HG03378 (cell line): Measurements from ENCODE around the gene KPTN.

ENCODE experiments used
- ATAC-seq: cut with Tn5 transposase; IDR thresholded peaks from one replicate; pipeline ENCODE4 v1.9.1; 2021; ENCODE audit warnings: mild to moderate bottlenecking, moderate library complexity; ENCODE audit not compliant: unreplicated experiment

The KPTN gene

DNA sequence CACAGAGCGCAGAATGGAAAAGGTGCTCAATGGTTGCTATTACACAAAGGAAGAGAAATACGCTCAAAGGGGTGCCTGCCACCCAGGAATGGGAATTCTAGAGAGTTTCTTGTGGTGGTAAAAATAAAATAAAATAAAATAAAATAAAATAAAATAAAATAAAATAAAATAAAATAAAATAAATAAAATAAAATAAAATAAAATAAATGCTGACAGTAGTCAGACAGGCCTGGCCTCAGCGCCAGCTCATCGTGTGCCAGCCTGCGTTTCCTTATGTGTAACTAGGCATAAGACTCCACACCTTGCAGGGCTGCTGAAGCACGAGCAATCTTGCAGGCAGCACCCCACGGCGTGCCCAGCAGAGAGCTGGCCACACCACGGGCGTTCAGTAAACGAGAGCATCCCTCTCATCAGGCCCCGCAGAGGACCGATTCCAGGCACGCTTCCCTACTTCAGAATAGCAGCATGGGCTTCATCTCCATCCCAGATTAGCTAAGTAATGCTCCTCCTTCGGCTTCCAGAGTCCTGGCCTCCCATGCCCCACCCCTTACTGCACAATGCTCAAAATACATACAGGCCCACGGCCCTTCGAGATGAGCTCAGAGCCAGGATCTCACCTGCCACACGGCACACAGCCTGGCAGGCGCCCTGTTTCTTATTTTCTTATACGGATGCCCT is 25.3 kb upstream of the KPTN start:
- no peak for ATAC-seq

DNA sequence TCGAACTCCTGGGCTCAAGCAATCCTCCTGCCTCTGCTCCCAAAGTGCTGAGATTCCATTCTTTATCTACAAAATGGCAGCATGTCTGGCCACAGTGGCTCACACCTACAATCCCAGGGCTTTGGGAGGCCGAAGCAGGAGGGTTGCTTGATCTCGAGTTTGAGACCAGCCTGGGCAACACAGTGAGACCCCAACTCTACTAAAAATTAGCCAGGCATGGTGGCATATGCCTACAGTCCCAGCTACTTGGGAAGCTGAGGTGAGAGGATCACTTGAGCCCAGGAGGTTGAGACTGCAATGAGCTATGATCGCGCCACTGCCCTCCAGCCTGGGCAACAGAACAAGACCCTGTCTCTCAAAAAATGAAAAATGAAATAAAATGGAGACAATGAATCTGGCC is 24.7 kb upstream of the KPTN start:
- no peak for ATAC-seq

DNA sequence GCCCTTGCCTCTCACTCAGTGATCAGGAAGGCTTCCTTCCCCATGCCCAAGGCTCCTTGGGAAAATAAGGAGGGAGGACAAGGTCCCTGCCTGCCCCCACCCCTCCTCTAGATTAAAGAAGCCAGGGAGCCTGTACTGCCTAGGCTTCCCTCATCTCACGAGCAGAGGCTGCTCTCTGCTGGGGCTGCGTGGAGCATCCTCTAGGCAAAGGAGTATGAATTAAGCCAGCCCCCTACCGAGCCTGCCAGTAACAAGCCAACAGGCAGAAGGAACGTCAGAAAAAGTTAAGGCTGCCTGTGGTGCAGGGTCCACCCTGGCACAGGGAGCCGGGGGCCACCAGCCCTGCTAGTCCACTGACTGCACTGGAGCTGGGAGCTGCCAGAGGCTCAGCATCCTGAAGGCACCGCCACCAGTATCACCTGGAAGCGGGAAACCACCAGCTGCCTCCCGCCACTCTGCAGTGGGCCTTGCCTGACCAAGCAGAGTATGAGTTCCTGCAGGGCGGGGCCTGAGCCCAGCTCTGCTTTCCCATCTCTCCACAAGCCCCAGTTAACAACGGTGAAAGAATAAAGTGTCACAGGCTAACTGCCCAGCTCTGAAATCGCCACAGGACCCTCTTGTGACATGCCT is 24.0 kb upstream of the KPTN start:
- no peak for ATAC-seq

DNA sequence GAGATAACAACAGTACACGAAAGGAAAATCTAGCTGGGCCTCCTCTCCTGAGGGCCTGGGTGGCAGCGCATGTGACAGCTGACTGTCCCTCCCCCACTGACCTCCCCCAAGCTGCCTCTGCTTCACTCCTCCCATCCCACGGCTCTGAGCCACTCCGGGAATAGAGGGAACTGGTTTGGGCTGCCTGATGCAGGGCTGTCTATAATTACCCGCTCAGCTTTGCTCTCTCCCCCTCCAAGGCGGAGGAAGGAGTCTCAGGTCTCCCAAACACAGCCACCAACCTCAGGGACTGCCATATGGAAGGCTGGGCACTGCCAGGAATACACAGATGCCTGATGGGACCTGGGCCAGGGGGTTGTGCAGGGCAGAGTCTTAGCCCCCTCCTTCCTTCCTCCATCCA is 23.0 kb upstream of the KPTN start:
- ATAC-seq = no peak

DNA sequence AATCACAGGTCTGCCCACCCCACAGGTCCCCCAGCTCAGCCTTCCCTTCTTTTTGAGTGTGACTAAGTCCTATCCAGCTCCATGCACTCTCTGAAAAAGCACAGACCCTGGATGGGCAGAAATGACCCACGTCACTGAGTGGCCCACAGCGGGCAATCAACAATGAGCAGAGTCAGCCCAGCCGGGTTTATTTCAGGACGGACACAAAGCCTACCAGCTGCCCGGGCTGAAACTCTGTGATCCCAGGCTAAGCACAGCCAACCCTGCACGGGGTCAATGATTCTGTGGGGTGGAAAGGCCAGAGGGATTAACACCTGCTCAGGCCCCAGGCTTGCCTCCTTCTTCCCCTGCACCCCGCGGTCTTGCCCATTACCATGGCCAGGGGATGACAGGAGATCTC is 22.4 kb upstream of the KPTN start:
- no peak for ATAC-seq

- ATAC-seq = no peak
Observed at GRCh38 chr19:47505506-47505905, 21.5 kb upstream of the KPTN start.

- ATAC-seq = no peak
Observed at GRCh38 chr19:47503826-47504150, 19.8 kb upstream of the KPTN start.

DNA sequence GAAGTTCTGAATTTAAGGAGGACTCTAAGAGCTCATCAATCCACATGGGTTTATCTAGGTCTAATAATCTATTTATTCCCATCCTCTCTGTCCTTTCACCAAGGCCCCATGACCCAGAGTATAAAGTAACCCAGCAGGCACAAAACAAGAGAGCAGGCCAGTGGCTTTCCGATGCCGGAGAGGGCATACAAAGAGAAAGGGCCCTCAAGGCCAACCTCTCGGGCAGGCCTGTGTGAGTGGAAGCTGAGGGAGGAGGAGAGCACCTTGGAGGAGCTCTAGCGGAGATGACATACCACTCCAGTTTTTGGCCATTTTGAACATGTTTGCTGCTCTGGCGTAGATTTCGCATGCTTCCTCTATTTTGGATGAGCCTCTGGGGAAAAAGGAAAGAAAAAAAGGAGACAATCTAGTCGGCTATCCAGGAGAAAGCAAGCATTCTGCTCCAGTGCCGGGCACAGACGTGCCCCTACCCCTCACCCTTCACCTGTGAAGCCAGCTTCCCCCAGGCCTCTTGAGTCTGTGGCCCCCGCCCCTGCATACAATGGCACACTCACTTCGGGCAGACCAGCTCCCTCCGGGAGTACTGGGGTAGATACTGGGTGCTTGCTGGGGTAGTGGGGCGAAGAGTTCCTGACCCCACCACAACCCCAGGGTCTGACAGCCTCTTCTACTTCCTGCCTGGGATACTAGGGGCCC is 19.3 kb upstream of the KPTN start:
- no peak for ATAC-seq

GRCh38 chr19:47499863-47500830 is 16.1 kb upstream of the KPTN start:
- no peak for ATAC-seq

DNA sequence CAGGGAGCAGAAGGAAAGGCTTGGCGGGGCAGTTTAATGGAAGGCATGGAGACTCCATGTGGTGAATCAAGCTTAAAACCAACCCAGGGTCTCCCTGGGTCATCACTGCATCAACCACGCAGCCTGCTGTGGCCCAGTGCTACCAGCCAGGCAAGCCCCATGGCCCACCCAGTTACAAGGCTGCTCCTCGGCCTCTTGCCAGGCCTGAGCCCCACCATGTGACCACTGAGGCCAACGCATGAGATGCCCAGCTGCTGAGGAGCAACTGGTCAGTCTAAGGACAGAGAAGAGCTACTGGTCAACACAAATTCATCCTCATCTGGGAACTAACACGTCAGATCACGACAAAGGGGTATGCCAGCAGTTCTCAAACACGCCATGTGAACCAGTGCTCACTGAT is 15.4 kb upstream of the KPTN start:
- no peak for ATAC-seq

DNA sequence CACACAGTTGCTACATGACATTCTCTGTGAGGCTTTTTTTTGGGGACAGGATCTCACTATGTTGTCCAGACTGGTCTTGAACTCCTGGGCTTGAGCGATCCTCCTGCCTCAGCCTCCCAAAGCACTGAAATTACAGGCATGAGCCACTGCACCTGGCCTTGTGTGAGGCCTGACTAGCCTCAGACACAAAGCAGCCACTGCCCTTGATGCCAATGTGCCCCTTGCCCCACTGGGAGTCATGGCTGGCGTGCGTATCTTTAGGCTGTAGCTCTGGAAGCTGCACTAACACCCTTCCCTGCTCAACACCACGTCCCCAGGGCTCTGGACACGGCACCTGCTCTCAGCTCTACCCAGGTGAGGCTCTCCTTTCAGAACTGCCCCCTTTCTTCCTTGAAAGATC is 14.5 kb upstream of the KPTN start:
- ATAC-seq = no peak

DNA sequence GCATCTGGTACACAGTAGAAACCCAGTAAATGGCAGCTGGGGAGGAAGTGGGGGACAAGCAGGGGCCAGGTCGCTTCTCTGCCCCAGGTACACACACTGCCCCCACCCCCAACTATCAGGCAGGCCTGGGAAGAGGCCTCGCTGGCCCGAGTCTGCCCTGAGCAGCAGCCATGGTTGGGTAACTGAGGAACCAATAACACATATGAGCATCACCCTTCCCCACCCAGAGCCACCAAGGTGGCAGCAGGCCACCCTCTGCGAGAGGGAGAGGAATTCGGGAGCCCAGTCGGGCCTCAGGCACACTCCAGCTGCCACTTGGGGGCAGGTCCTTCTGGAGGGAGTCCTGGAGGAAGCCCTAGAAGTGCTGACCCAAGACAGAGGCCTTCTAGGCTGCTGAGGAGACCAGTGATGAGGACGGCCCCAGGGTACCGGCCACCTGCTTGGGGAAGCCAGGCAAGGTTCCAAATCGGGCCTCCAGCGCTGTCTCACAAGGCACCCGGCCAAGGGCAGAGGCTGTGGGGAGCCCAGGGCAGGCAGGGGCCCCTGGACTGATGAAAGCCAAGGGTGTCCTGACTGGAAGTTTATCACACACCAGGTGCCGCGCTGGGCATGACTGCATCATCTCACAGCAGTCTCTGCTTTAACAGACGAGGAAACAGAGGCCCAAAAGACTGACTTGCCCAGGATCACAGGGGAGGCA is 14.0 kb upstream of the KPTN start:
- ATAC-seq = no peak

- no peak for ATAC-seq
Observed at GRCh38 chr19:47497050-47497766, 13.2 kb upstream of the KPTN start.

DNA sequence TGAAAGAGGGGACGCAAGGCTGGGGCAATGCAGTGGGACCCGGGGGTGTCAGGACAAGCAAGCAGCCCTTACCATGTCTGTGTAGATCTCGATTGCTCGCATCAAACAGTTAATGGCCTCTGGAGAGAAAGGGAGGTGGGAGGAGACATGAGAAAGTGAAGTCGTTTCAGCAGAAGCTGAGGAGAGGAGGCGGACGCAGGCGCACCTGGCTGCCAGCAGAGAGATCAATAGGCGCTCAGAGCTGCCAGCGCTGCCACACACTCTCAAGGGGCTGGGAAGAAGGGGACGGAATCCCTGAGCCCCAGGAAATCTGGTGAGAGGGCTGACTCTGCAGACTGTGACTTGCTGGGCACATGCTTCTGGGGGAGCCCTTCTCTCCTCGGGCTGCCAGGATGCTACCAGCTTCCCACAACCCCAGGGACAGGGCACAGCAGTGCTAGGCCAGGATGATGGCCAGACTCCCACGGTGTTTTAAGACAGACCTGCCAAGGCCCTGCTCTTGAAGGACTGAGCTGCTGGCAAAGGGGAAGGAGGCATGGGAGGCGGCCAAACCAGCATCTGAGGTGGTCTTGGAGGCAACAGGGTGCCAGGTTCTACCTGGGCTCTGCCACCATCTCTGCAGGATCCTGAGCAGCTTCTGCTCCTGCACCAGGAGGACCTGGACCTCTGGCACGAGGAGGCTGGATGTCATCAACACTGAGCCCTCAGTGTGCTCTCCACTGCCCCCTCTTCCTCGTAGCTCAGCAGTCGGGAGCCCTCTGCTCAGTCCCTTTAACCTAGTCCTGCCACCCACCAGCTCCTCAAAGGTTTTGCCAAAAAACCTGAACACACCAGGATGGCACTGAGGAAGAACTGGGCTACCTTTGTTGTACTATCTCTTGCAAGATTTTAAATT is 11.7 kb upstream of the KPTN start:
- no peak for ATAC-seq

- no peak for ATAC-seq
Observed at GRCh38 chr19:47494729-47495128, 10.7 kb upstream of the KPTN start.

GRCh38 chr19:47494211-47494547 is 10.2 kb upstream of the KPTN start:
- ATAC-seq = no peak

DNA sequence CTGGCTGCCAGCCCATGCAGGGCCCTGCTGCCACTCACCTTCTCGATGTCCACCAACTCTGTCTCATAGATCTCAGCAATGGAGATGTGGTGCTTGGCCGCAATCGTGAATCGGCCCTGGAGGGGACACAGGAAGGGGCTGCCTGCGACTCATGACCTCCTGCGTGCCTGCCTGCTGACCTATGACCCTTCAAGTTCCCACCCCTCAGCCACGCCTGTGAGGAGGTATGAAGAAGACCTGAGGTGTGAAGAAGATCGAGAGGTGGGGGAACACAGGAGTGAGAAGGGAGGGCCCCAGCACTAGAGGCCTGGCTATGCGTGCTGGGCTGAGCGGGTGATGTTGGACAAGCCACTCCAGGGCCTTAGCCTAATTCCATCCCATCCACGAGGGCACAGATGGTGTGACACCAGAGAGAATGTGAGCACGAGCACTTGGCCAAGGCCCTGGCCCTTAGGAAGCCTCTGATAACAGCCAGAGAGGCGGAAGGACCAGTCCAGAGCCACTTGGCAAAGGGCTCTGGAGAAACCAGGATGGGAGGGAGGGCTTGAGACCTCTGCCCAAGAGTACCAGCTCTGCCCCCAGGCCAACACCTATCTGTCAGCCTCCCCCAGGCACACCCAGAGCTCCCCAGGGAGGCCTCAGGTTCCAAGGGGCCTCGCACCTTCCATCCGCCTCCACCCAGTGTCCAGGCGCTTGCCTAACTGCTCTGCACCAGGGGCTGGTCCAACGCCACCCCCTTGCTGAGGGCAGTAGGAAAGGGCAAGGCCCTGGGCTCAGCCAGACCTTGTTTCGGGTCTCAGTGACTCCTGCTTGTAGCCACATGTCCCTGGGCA is 9.6 kb upstream of the KPTN start:
- ATAC-seq = no peak
